ENCODE measurements around the gene ZNF142. TPM values are rescaled to one million over a fixed set of nuclear protein-coding genes. Genes with fewer than 3 reads are reported as not detected.

The ZNF142 gene
- total RNA-seq, 1 donor from 2014 or later = 38.3 TPM

GRCh38 chr2:218679119-218679518 is 19.7 kb upstream of the ZNF142 start:
- no peaks in the 10 kb centered on the region for H3K9me3 Mint-ChIP-seq
- DNase-seq (ENCODE audit: extremely low spot score, unreplicated experiment) = no peak
- no peaks in the 10 kb centered on the region for H3K27me3 Mint-ChIP-seq
- H3K4me3 Mint-ChIP-seq = no peak overlapping the region
- no peak overlapping the region for H3K27ac Mint-ChIP-seq
- peaks cover 11% of the 10 kb centered on the region for H3K36me3 Mint-ChIP-seq
- no peaks in the 10 kb centered on the region for H3K4me1 Mint-ChIP-seq (ENCODE audit: unreplicated experiment)
- TF ChIP-seq CTCF (conservative IDR thresholded peaks at IDR 0.05) = no peak

- peaks cover 4% of the 10 kb centered on the region for H3K36me3 Mint-ChIP-seq
- H3K27me3 Mint-ChIP-seq = no peaks in the 10 kb centered on the region
- peak; percentile 83 for DNase-seq (ENCODE audit: extremely low spot score, unreplicated experiment)
- peak within 1 kb of the TSS; percentile 97 for H3K27ac Mint-ChIP-seq
- TF ChIP-seq CTCF (conservative IDR thresholded peaks at IDR 0.05) = no peak
- peak within 1 kb of the TSS; percentile 99 for H3K4me3 Mint-ChIP-seq
- H3K4me1 Mint-ChIP-seq (ENCODE audit: unreplicated experiment) = peaks cover 21% of the 10 kb centered on the region
- H3K9me3 Mint-ChIP-seq = no peaks in the 10 kb centered on the region
These were observed 12.5 kb upstream of the ZNF142 start, which contains the start of the genes RNF25 and STK36 for GRCh38 chr2:218671654-218672566. TSS of gene RNF25 (minus strand) at chr2:218672002. CDS start at chr2:218671970, 32 bp downstream. TSS of gene STK36 (plus strand) at chr2:218672086. CDS start at chr2:218672830, 744 bp downstream.

GRCh38 chr2:218671097-218671653 is 11.8 kb upstream of the ZNF142 start:
- Mint-ChIP-seq H3K27ac (peak overlapping the region; percentile 97), H3K9me3 (no peaks in the 10 kb centered on the region), H3K4me1 (ENCODE audit: unreplicated experiment) (peaks cover 21% of the 10 kb centered on the region), H3K27me3 (no peaks in the 10 kb centered on the region), H3K4me3 (peak overlapping the region; percentile 99), H3K36me3 (peaks cover 4% of the 10 kb centered on the region)
- no peak for DNase-seq (ENCODE audit: extremely low spot score, unreplicated experiment)
- no peak for TF ChIP-seq CTCF (conservative IDR thresholded peaks at IDR 0.05)

GRCh38 chr2:218664653-218665052 is 5.2 kb upstream of the ZNF142 start:
- no peak for DNase-seq (ENCODE audit: extremely low spot score, unreplicated experiment)
- Mint-ChIP-seq H3K36me3 (peaks cover 8% of the 10 kb centered on the region), H3K27me3 (no peaks in the 10 kb centered on the region), H3K27ac (no peak overlapping the region), H3K4me3 (no peak overlapping the region), H3K9me3 (no peaks in the 10 kb centered on the region), H3K4me1 (ENCODE audit: unreplicated experiment) (peaks cover 8% of the 10 kb centered on the region)
- TF ChIP-seq CTCF (conservative IDR thresholded peaks at IDR 0.05) = no peak

- Mint-ChIP-seq H3K27me3 (no peaks in the 10 kb centered on the region), H3K36me3 (peaks cover 8% of the 10 kb centered on the region), H3K4me3 (no peak overlapping the region), H3K9me3 (no peaks in the 10 kb centered on the region), H3K4me1 (ENCODE audit: unreplicated experiment) (peaks cover 12% of the 10 kb centered on the region), H3K27ac (no peak overlapping the region)
- DNase-seq (ENCODE audit: extremely low spot score, unreplicated experiment) = no peak
- TF ChIP-seq CTCF (conservative IDR thresholded peaks at IDR 0.05) = no peak
These were observed 4.5 kb upstream of the ZNF142 start for GRCh38 chr2:218663901-218664300.

Measured in type B pancreatic cell (in vitro differentiated cells).